Sciatic nerve (tissue), 2 donors: ENCODE data around the gene MYH1. TPM values are rescaled to one million over a fixed set of nuclear protein-coding genes. Genes with fewer than 3 reads are reported as not detected.

Experiments
- ATAC-seq: fragments of 200-7000 bp; cut with Tn5 transposase; one replicate; pipeline ENCODE4 v1.9.1; 2020; ENCODE audit warnings: mild to moderate bottlenecking, moderate library complexity
- DNase-seq: peaks from one replicate; pipeline ENCODE4 v3.0.0-alpha.2; 2020; ENCODE audit warnings: low spot score
- intact Hi-C: fragments of 100-400 bp; cut with DNase I; formaldehyde crosslinking; loops from one replicate; pipeline ENCODE4 v1.14.2; 2022
- total RNA-seq: library from RNA; stranded (reverse); fragmentation: NEBNext Ultra II Directional; extraction: Animal tissue kit (Norgen Biotek cat#: 25700); gene quantifications from one replicate; pipeline ENCODE4 v1.2.1, GENCODE V29; 2021
- donor health status: DM: no; HTN: no; CAD: no.
- donor health status: DM: no; HTN: no; CAD: no.

Gene MYH1
- total RNA-seq, 1 donor from 2014 or later: not detected

DNA sequence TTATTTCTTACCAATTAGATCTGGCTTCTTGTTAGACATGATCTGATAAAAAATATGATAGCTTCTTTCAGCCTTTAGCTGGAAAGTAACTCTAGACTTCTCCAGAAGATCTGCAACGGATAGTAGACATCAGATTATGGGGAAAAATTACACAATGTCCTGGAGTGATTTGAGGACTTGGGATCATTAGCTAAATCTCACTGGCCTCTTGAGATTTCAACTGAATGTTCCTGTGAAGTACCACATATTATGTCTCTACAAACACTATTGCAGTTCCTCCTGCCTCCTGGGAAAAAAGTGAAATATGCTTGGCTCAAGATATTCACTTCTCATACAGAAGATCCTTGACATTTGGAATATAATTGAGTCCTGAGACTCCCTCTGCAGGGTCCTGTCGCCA lies 5.5 kb downstream of the MYH1 start:
- peak; percentile 62 for ATAC-seq
- no peak for DNase-seq
- intact Hi-C loops: no loop called here

DNA sequence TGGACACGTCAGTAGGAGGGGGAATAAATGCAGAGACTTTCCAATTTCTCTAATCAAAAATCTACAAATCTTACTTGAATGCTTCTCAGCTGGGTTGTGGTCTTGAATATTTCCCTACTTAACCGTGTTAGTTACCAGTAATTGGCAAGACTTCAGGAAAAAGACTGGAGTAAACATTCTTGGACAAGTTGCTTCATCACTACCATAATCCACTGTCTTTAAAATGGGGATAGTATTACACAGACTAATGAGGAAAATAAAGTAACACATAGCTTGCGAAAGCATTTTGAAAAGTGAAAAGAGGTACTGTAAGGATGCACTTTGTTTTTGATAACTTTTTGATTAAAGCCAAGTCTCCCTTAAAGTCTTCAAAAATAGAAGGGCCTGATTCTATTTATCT lies 18.4 kb downstream of the MYH1 start:
- ATAC-seq (no peak), DNase-seq (no peak)
- intact Hi-C loops: no loop called here

DNA sequence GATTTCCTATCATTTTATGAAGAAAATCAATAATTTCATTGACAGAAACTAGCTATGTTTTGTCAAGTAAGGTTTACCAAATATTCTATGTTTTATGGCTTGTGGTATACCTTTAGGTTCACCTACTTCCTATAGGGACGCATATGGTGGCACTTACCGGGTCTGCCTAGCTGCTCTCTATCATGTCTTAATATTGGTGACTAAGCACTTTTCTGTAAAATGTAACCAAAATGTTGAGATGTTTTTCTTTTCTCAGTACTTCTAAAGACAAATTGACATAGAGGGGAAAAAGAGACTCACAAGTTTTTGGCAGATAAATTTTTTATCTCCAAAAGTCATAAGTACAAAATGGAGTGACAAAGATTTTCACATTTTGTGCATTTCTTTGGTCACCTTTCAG lies 26.3 kb downstream of the MYH1 start:
- intact Hi-C loops: no loop called here
- no peak for ATAC-seq
- no peak for DNase-seq

DNA sequence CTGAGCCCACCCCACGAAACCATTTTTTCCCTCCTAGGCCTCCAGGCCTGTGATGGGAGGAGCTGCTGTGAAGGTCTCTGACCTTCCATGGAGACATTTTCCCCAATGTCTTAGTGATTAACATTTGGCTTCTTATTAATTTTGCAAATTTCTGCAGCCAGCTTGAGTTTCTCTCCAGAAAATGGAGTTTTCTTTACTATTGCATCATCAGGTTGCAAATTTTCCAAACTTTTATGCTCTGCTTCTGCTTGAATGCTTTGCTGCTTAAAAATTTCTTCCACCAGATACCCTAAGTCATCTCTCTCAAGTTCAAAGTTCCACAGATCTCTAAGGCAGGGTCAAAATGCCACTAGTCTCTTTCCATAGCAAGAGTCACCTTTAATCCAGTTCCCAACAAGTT lies 36.1 kb downstream of the MYH1 start:
- ATAC-seq (no peak), DNase-seq (no peak)
- intact Hi-C loops: no loop called here

DNA sequence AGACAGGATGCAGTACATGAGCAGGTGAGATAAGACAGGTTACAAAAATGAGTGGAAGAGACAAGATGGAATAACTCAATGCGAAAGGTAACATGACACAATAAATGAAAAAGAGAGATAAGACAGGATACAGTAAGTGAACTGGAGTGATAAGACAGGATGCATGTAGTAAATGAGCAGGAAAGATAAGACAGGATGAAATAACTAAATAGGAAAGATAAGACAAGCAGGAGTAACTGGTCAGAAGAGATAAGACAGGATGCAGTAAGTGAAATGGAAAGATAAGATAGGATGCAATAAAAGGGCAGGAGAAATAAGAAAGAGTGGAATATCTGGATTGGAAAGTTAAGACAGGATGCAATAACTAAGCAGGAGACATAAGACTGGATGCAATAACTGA lies 40.6 kb downstream of the MYH1 start:
- DNase-seq (no peak), ATAC-seq (no peak)
- intact Hi-C loops: no loop called here

DNA sequence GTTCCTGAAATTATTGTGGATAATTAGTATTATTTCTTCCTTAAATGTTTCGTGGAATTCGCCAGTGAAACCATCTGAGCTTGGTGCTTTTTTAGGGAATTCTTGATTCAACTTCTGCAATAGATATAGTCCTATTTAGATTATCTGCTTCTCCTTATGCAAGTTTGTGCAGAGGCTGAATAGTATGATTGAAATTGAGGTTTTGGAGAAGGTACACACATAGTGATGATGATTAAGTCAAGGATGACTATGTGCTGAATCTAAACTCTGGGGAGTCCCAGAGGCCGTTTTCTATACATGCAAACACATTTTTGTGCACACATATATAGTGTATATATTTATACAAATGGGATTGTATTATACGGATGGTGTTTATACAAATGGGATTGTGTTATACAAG lies 43.8 kb downstream of the MYH1 start:
- no peak for ATAC-seq
- intact Hi-C loops: no loop called here
- no peak for DNase-seq

DNA sequence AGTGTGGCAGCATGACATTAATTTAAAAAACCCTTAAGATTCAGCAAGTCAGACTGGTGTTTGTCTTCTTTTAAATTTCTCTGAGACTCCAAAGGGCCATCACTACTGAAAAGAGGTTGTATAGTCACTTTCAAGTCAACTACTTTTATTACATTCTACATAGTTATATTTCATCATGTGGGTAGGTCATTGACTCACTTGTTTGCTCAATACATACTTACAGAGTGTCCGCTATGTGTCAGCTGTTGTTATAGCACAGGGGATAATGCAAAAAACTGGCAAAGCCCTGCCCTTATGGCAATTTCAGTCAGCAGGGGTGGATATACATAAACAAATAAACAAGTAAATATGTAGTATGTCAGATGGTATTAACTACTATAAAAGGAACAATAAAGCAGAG lies 46.5 kb downstream of the MYH1 start:
- no peak for DNase-seq
- no peak for ATAC-seq
- intact Hi-C loops: no loop called here

DNA sequence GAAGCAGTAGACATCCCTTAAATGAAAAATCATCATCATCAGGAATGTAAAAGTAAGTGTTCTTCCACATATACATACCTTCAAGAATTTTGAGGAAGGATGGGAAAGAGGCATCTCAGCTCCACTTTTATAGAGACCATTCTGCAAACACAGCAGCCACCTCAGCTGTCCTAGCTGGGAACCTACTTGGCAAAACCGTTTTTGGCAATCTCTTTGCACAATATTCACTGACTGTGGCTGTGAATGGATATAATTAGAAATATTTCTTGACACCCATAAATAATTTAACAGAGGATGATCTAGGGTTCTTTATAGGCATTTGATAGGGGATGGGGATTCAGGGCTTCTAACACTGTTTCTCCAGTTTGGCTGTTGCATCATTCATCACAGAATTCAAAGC lies 48.9 kb downstream of the MYH1 start, which contains the start of gene MYH4:
Gene MYH4 (minus strand): TSS at position 101 of the 400 bp plus-strand sequence. CDS start 2,814 bp downstream, outside the sequence.
- ATAC-seq: no peak
- intact Hi-C loops: no loop called here
- no peak for DNase-seq

DNA sequence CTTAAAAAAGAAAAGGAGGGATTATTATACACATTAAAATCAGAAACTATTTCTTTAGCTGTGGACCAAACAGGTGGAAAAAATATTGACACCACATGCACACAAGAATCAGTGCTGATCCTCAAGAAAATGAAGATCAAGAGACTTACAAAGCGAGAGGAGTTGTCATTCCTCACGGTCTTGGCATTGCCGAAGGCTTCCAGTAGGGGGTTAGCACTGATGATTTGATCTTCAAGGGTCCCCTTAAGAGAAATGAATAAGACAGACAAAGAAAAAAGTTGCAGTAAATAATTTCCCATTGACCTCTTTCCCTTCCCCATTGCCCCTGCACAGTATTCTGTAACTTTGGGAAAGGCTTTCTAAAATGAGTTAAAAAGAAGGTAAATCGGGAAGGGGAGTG lies 54.9 kb downstream of the MYH1 start:
- intact Hi-C loops: no loop called here
- no peak for DNase-seq
- no peak for ATAC-seq

DNA sequence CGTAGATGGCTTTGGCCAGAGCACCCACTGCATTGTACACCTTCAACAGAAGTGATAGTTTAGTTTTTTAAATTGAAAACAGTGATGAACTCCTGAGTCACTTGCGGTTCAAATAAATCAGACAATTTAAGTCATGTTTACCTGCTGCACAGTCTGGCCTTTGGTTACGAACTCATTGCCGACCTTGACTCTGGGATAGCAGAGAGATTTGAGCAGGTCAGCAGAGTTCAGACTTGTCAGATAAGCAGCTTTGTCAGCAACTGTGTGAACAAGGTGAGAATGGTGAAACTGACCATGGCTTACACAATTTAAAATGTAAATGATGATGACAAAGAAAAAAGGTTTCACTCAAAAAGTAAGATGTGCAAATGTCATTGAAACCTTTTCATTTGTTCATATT lies 58.3 kb downstream of the MYH1 start:
- no peak for DNase-seq
- ATAC-seq: no peak
- intact Hi-C loops: no loop called here

DNA sequence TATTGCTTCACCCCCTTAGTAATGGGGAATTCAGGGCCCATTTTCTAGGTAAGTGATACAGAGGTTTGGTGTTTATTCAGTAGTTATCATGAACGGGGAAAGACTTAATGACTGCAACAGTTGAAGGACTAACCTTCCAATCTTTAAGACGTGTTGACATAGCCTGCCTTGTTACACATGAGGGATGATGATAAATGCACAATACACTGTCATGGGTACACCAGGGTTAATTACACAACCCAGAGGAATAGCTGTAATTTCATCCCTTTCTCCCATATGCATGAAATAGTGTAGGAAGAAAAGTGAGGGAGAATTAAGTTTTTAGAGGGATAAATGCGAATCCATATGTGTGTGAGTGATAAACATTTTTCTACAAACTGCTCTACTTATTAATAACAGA lies 59.6 kb downstream of the MYH1 start:
- DNase-seq: no peak
- intact Hi-C loops: no loop called here
- ATAC-seq: no peak

DNA sequence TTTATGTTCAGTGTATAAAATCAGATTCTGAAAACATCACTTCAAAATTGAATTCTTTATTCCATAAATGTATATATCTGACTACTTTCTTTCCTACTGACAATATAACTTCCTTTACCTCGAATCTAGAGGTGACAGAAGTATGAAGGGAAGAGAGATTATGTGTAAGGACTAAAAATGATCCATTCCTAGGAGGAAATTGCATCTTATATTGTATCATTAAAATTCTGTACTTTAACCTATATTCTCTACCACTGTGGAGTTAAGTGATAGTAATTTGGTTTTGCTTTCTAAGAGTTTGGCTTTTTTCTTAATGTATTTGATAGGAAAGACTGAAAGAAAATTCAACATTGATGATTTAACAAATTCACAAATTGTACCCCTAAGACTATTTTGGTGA lies 60.4 kb downstream of the MYH1 start:
- ATAC-seq (no peak), DNase-seq (no peak)
- intact Hi-C loops: no loop called here

DNA sequence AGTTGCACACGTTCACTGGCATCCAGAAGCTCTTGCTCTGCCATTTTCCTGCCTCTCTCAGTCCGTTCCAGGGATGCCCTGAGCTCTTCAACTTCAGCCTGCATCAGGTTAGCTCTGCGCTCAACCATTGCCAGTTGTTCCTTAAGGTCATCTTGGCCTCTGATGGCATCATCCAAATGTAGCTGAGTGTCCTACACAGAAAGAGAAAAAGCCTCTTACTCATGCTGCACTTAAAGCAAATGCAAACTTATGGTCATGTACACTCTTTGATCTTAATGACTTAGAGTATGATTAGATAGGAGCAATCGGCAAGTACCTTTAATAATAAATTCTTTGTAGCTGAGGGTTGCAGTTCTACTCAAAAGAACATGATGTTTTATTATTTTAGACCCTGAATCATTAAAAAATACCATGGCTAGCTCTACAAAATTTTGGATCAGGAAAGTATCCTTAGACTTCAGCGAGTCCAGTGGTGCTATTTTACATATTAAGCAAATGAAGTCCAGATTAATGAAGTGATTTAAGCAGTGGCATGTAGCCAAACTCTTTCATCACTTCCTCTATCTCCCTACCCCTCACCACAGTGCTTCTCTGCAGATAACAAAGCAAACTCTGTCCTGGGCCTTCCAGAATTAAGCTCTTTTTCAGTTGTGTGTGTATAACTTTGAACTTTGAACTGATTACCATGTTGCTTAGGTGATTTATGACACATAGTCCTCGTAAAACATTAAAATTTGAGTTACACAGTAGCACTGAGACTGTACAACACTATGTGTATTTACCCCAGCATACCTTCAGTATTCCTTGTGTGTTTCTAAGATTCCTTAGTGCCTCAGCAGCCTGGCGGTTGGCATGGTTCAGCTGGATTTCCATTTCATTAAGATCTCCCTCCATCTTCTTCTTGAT lies 71.1 kb downstream of the MYH1 start:
- DNase-seq (no peak), ATAC-seq (no peak)
- intact Hi-C loops: no loop called here

Other genes starting within 250 kb of the MYH1 start
- not detected for gene MYH13, start 145.5 kb downstream of the MYH1 start, total RNA-seq
- not detected for gene MYH8, start 96.6 kb downstream of the MYH1 start, total RNA-seq
- not detected for gene MYH4, start 49.0 kb downstream of the MYH1 start, total RNA-seq
- gene MYH2, start 31.1 kb upstream of the MYH1 start, total RNA-seq: not detected
- 4.3 TPM for gene MYH3, start 138.8 kb upstream of the MYH1 start, total RNA-seq
- 17.7 TPM for gene SCO1, start 179.0 kb upstream of the MYH1 start, total RNA-seq
- gene ADPRM, start 179.1 kb upstream of the MYH1 start, total RNA-seq: 10.3 TPM
- 10.3 TPM for gene TMEM220, start 211.5 kb upstream of the MYH1 start, total RNA-seq